ENCODE results near the gene SUSD4.

The SUSD4 gene

DNA sequence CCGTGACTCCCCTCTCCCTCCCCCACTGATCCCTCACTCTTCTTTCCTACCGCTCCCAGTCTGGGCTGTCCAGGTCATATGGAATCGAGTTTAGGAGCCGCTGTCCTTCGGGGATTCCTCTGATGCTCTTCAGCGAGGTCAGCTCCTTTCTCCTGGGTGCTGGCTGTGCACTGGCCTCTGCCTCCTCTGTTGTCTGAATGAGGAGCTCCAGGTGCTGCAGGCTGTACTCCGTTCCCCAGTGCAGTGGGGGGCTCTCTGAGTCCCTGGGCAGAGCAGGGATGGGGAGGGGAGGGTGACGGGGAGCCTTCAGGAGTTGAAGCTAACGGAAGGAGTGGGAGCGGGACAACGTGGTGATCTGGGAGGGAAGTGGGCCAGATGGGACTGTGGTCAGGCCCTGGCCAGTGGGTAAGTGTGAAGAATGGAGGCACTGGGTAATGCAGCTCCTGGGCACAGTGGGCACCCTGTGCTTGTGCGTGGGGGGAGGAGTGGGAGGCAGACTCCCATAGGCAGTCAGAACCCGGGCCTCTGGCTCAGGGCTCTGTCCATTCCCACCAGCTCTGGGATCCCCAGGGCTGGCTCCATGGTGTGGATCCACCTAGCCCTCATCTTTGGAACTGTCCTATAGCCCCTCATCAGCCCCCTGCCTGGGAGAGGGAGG, 161.5 kb downstream of the SUSD4 start:
- Histone ChIP-seq H3K27me3 (ENCODE audit: insufficient read depth, low read length) (no peaks in the 10 kb centered on the region), H3K9me2 (ENCODE audit: low read depth, low read length) (no peaks in the 10 kb centered on the region), H3F3A (ENCODE audit: insufficient read depth, low read length) (no peaks in the 10 kb centered on the region), H3K4me2 (ENCODE audit: low read length) (no peak overlapping the region), H4K20me1 (ENCODE audit: insufficient read depth, low read length) (no peaks in the 10 kb centered on the region), H2AFZ (ENCODE audit: low read length) (no peak overlapping the region), H3K4me3 (ENCODE audit: low read depth, low read length, poor library complexity, severe bottlenecking) (no peak overlapping the region), H3K4me1 (ENCODE audit: insufficient read depth, low read length, severe bottlenecking) (no peaks in the 10 kb centered on the region), H3K79me2 (ENCODE audit: insufficient read depth, low read length) (no peaks in the 10 kb centered on the region), H3K27ac (ENCODE audit: low read depth, low read length, poor library complexity, severe bottlenecking) (no peak overlapping the region), H3K36me3 (ENCODE audit: insufficient read depth, low read length) (no peaks in the 10 kb centered on the region), H3K9me3 (ENCODE audit: low read length) (no peaks in the 10 kb centered on the region), H3K9ac (ENCODE audit: low read length) (no peak overlapping the region)
- no peak for TF ChIP-seq EZH2 (IDR thresholded peaks at IDR 0.05; ENCODE audit: borderline replicate concordance, low read length)
- TF ChIP-seq, protein P1, sequence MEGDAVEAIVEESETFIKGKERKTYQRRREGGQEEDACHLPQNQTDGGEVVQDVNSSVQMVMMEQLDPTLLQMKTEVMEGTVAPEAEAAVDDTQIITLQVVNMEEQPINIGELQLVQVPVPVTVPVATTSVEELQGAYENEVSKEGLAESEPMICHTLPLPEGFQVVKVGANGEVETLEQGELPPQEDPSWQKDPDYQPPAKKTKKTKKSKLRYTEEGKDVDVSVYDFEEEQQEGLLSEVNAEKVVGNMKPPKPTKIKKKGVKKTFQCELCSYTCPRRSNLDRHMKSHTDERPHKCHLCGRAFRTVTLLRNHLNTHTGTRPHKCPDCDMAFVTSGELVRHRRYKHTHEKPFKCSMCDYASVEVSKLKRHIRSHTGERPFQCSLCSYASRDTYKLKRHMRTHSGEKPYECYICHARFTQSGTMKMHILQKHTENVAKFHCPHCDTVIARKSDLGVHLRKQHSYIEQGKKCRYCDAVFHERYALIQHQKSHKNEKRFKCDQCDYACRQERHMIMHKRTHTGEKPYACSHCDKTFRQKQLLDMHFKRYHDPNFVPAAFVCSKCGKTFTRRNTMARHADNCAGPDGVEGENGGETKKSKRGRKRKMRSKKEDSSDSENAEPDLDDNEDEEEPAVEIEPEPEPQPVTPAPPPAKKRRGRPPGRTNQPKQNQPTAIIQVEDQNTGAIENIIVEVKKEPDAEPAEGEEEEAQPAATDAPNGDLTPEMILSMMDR (IDR thresholded peaks at IDR 0.05; ENCODE audit: low read length) = no peak

DNA sequence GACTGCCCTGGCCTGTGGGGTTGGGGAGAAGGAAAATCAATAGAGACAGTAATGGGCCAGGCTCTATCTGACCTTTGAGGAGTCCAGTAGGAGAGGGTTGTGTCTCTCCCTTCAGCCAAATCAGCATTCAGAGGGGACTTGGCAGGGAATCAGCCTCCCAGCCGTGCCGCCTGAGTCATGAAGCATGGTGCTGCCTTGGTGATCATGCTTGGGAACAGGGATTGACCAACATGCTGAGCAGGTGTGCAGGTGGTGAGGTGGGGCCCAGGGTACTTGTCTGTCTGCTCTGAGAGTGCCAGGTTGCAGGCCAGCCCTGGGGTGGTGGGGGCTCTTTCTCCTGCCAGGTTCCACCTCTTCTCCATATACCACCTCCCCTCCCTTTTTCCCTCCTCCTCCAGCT, 162.0 kb downstream of the SUSD4 start:
- H2AFZ ChIP-seq (ENCODE audit: low read length) = no peak overlapping the region
- no peaks in the 10 kb centered on the region for H3K27me3 ChIP-seq (ENCODE audit: insufficient read depth, low read length)
- H3K79me2 ChIP-seq (ENCODE audit: insufficient read depth, low read length) = no peaks in the 10 kb centered on the region
- H3K9me2 ChIP-seq (ENCODE audit: low read depth, low read length) = no peaks in the 10 kb centered on the region
- no peak overlapping the region for H3K4me3 ChIP-seq (ENCODE audit: low read depth, low read length, poor library complexity, severe bottlenecking)
- TF ChIP-seq, protein P1 (IDR thresholded peaks at IDR 0.05; ENCODE audit: low read length) = no peak
- TF ChIP-seq EZH2 (IDR thresholded peaks at IDR 0.05; ENCODE audit: borderline replicate concordance, low read length) = no peak
- no peak overlapping the region for H3K4me2 ChIP-seq (ENCODE audit: low read length)
- no peaks in the 10 kb centered on the region for H3K36me3 ChIP-seq (ENCODE audit: insufficient read depth, low read length)
- H3F3A ChIP-seq (ENCODE audit: insufficient read depth, low read length) = no peaks in the 10 kb centered on the region
- H3K9ac ChIP-seq (ENCODE audit: low read length) = no peak overlapping the region
- H3K9me3 ChIP-seq (ENCODE audit: low read length) = no peaks in the 10 kb centered on the region
- H3K4me1 ChIP-seq (ENCODE audit: insufficient read depth, low read length, severe bottlenecking) = no peaks in the 10 kb centered on the region
- no peak overlapping the region for H3K27ac ChIP-seq (ENCODE audit: low read depth, low read length, poor library complexity, severe bottlenecking)
- H4K20me1 ChIP-seq (ENCODE audit: insufficient read depth, low read length) = no peaks in the 10 kb centered on the region

DNA sequence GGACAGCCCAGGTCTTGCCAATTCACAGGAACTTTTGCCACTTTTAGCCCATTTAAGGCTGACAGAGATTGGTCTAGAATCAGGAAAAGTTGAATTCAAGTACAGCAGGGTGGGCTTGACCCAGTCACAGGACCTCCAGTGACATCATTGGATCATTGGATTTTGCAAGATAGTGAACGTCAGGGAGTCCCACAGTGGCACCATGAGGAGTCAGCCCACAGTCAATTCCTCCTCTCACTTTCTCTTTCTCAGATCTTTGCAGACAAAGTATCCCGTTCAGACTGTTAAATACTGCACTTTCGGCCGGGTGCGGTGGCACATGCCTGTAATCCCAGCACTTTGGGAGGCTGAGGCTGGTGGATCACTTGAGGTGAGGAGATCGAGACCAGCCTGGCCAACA, 163.1 kb downstream of the SUSD4 start:
- no peaks in the 10 kb centered on the region for H3K79me2 ChIP-seq (ENCODE audit: insufficient read depth, low read length)
- H3K27ac ChIP-seq (ENCODE audit: low read depth, low read length, poor library complexity, severe bottlenecking) = no peak overlapping the region
- no peak overlapping the region for H3K9ac ChIP-seq (ENCODE audit: low read length)
- H3F3A ChIP-seq (ENCODE audit: insufficient read depth, low read length) = no peaks in the 10 kb centered on the region
- TF ChIP-seq, protein P1 (IDR thresholded peaks at IDR 0.05; ENCODE audit: low read length) = no peak
- no peak for TF ChIP-seq EZH2 (IDR thresholded peaks at IDR 0.05; ENCODE audit: borderline replicate concordance, low read length)
- no peaks in the 10 kb centered on the region for H4K20me1 ChIP-seq (ENCODE audit: insufficient read depth, low read length)
- no peaks in the 10 kb centered on the region for H3K36me3 ChIP-seq (ENCODE audit: insufficient read depth, low read length)
- H3K9me2 ChIP-seq (ENCODE audit: low read depth, low read length) = no peaks in the 10 kb centered on the region
- H3K4me2 ChIP-seq (ENCODE audit: low read length) = no peak overlapping the region
- no peak overlapping the region for H3K4me3 ChIP-seq (ENCODE audit: low read depth, low read length, poor library complexity, severe bottlenecking)
- no peaks in the 10 kb centered on the region for H3K4me1 ChIP-seq (ENCODE audit: insufficient read depth, low read length, severe bottlenecking)
- H2AFZ ChIP-seq (ENCODE audit: low read length) = no peak overlapping the region
- no peaks in the 10 kb centered on the region for H3K27me3 ChIP-seq (ENCODE audit: insufficient read depth, low read length)
- H3K9me3 ChIP-seq (ENCODE audit: low read length) = no peaks in the 10 kb centered on the region

All from OCI-LY1 (cell line).